K562 (cell line): ENCODE data around the gene BIRC7. TPM values are rescaled to one million over a fixed set of nuclear protein-coding genes. Genes with fewer than 3 reads are reported as not detected.

ENCODE experiments used
- ATAC-seq: fragments of 200-7000 bp; cut with Tn5 transposase; 3 replicates; pipeline ENCODE4 v1.9.1; 2020; ENCODE audit warnings: moderate library complexity
- BruUV-seq: library from RNA; stranded (reverse); fragments of 400-500 nt; replicated peaks from 2 replicates; lab custom pipeline; 2021; lab: Mats Ljungman, UMichigan
- CTCF ChIA-PET: fragments of 300-600 bp; formaldehyde crosslinking; extraction: SDS; loops from one replicate; lab custom pipeline; 2021; ENCODE audit warnings: low intra/inter-chr PET ratio; lab: Yijun Ruan, JAX
- POLR2A ChIA-PET: fragments of 300-600, 350-650 bp; sonication (Branson Sonifier 250); formaldehyde crosslinking; extraction: SDS; loops from one replicate; lab custom pipeline; 2021; ENCODE audit warnings: antibody characterized with exemption, inconsistent platforms; lab: Yijun Ruan, JAX
- DNase-seq, 4 experiments: peaks; one replicate each; pipeline versions ENCODE4 v3.0.0 to v3.0.0-alpha.2; 2011 to 2018; ENCODE audit warnings: low spot score in 3 of 4, mixed read lengths in 3 of 4; ENCODE audit errors: extremely low read depth in 1 of 4
- FAIRE-seq: peaks from 2 replicates; lab custom pipeline; 2011; peaks lifted over from hg19 to GRCh38; lab: Jason Lieb, UNC
- H2AFZ ChIP-seq: 2 replicates; pipeline ENCODE4 v1.6.0; 2011; ENCODE audit warnings: low read depth, low read length, control low read depth, inconsistent platforms
- H3K27ac ChIP-seq: fragments of 200-600 bp; 3 replicates; pipeline ENCODE4 v1.8.0; 2011; ENCODE audit warnings: low read depth, mild to moderate bottlenecking, control low read depth, inconsistent platforms, low read length, moderate library complexity, mixed read lengths; ENCODE audit errors: extremely low read depth
- H3K27me3 ChIP-seq, 2 experiments: fragments of 300-600 bp in 1 of 2; 2 replicates in 1 of 2; 3 replicates in 1 of 2; pipeline versions ENCODE4 v1.6.0 to v1.8.0; 2011; ENCODE audit warnings: inconsistent platforms in 2 of 2, low read length in 2 of 2, mild to moderate bottlenecking in 1 of 2, mixed read lengths in 1 of 2, moderate library complexity in 1 of 2; ENCODE audit not compliant: control insufficient read depth in 2 of 2, insufficient read depth in 2 of 2
- H3K36me3 ChIP-seq: fragments of 300-600 bp; 3 replicates; pipeline ENCODE4 v1.8.0; 2011; ENCODE audit warnings: mild to moderate bottlenecking, low read length, inconsistent platforms; ENCODE audit not compliant: control insufficient read depth, insufficient read depth
- H3K4me1 ChIP-seq, 2 experiments: fragments of 200-600 bp in 1 of 2; replicated peaks in 1 of 2; 2 replicates in 1 of 2; 3 replicates in 1 of 2; pipeline versions ENCODE4 v1.5.1 to v1.8.0; 2011; ENCODE audit warnings: inconsistent platforms in 2 of 2, low read length in 2 of 2, mild to moderate bottlenecking in 1 of 2, mixed read lengths in 1 of 2, moderate library complexity in 1 of 2; ENCODE audit not compliant: control insufficient read depth in 2 of 2, insufficient read depth in 2 of 2
- H3K4me2 ChIP-seq: 2 replicates; pipeline ENCODE4 v1.6.1; 2011; ENCODE audit warnings: low read length, control low read depth, inconsistent platforms, mixed read lengths; ENCODE audit not compliant: insufficient read depth
- H3K4me3 ChIP-seq: fragments of 200-600 bp; sonication (generic), shearing (Covaris generic); 2 replicates; pipeline ENCODE4 v1.5.1; 2016; ENCODE audit warnings: control low read depth, inconsistent platforms
- H3K79me2 ChIP-seq: fragments of 200-600 bp; 3 replicates; pipeline ENCODE4 v1.8.0; 2011; ENCODE audit warnings: low read length, inconsistent platforms; ENCODE audit not compliant: control insufficient read depth, insufficient read depth
- H3K9ac ChIP-seq, 2 experiments: 2 replicates each; pipeline versions ENCODE4 v1.6.0 to v1.6.1; 2011; ENCODE audit warnings: low read depth in 2 of 2, low read length in 2 of 2, control low read depth in 1 of 2, inconsistent platforms in 1 of 2, mild to moderate bottlenecking in 1 of 2, mixed read lengths in 1 of 2; ENCODE audit not compliant: insufficient read depth in 1 of 2
- H3K9me1 ChIP-seq: one replicate; pipeline ENCODE4 v1.6.0; 2011; ENCODE audit warnings: inconsistent platforms, mild to moderate bottlenecking, low read length, moderate library complexity; ENCODE audit not compliant: control insufficient read depth, insufficient read depth
- H3K9me3 ChIP-seq: replicated peaks from 2 replicates; pipeline ENCODE4 v1.5.1; 2011; ENCODE audit warnings: low read depth, low read length, inconsistent platforms; ENCODE audit not compliant: control insufficient read depth, insufficient read depth
- H4K20me1 ChIP-seq: replicated peaks from 2 replicates; pipeline ENCODE4 v1.6.1; 2011; ENCODE audit warnings: low read length, inconsistent platforms, mixed read lengths; ENCODE audit not compliant: control insufficient read depth, insufficient read depth
- CBX2 ChIP-seq: fragments of 200-600 bp; sonication (generic); IDR thresholded peaks from one replicate; pipeline ENCODE4 v1.6.1; 2012; ENCODE audit warnings: mild to moderate bottlenecking, low read length, inconsistent platforms; ENCODE audit not compliant: insufficient read depth, poor library complexity, severe bottlenecking
- FIP1L1 ChIP-seq: fragments of 200-400 bp; formaldehyde crosslinking; IDR thresholded peaks from 2 replicates; pipeline ENCODE4 v1.6.1; 2018; ENCODE audit warnings: mild to moderate bottlenecking, low read depth, low read length; ENCODE audit not compliant: poor library complexity, severe bottlenecking
- JUNB ChIP-seq: fragments of 450-650 bp; formaldehyde crosslinking; conservative IDR thresholded peaks from 2 replicates; pipeline ENCODE4 v1.4.0; 2020; ENCODE audit warnings: mild to moderate bottlenecking
- POLR2A ChIP-seq: fragments of 450-650 bp; conservative IDR thresholded peaks from 2 replicates; pipeline ENCODE4 v1.6.1; 2016
- POLR2G ChIP-seq: fragments of 200-400 bp; formaldehyde crosslinking; IDR thresholded peaks from 2 replicates; pipeline ENCODE4 v1.6.1; 2017; ENCODE audit warnings: low read depth, mild to moderate bottlenecking, antibody characterized with exemption, low read length, moderate library complexity
- RBFOX2 ChIP-seq: fragments of 200-400 bp; formaldehyde crosslinking; IDR thresholded peaks from 2 replicates; pipeline ENCODE4 v1.6.1; 2017; ENCODE audit warnings: low read depth, mild to moderate bottlenecking, low read length, moderate library complexity
- RBM22 ChIP-seq: fragments of 200-400 bp; formaldehyde crosslinking; IDR thresholded peaks from 2 replicates; pipeline ENCODE4 v1.6.1; 2018; ENCODE audit warnings: low read length, low read depth; ENCODE audit not compliant: poor library complexity, severe bottlenecking
- ZFPM2 ChIP-seq: fragments of 250-450 bp; sonication (Bioruptor Pico); IDR thresholded peaks from 2 replicates; pipeline ENCODE4 v1.5.1; 2022; ENCODE audit warnings: mild to moderate bottlenecking
- ZNF282 ChIP-seq: sonication (generic); formaldehyde crosslinking; IDR thresholded peaks from 2 replicates; pipeline ENCODE4 v1.8.1; 2023; ENCODE audit warnings: missing genetic modification reagents
- WGBS: fragments of 100-300 bp; shearing (Covaris generic); methylation state at CpG from one replicate; pipeline ENCODE4 v1.1.6; 2016; ENCODE audit warnings: low coverage, mixed read lengths; ENCODE audit not compliant: insufficient coverage; ENCODE audit errors: missing lambda C conversion rate; 5-methylcytosine and 5-hydroxymethylcytosine counted together
- in situ Hi-C: fragments of 300-500 bp; cut with MboI; formaldehyde crosslinking; loops from 4 replicates; pipeline ENCODE4 v1.15.0; 2018; ENCODE audit warnings: inconsistent platforms, mixed read lengths
- intact Hi-C: fragments of 100-400 bp; cut with micrococcal nuclease; formaldehyde crosslinking; loops from 2 replicates; pipeline ENCODE4 v1.14.2; 2022
- polyA plus RNA-seq, 8 experiments: library from polyadenylated mRNA; depleted of rRNA in 4 of 8; stranded (reverse) in 5 of 8; unstranded in 3 of 8; fragments of >200 nt; fragmentation: Nextera tagmentation in 2 of 8; fragmentation: Illumina TruSeq in 1 of 8; extraction: Ambion mirVana in 2 of 8; extraction: Trizol in 1 of 8; gene quantifications; 2 replicates each; pipeline versions ENCODE4 v1.2.1 to v1.2.3, GENCODE V29; 2011 to 2014; ENCODE audit warnings: inconsistent platforms in 1 of 8, missing spikeins in 1 of 8
- total RNA-seq, 7 experiments: library from RNA; depleted of rRNA in 6 of 7; stranded (reverse); fragments of >200 nt in 6 of 7; fragmentation: Illumina TruSeq in 2 of 7; extraction: Trizol in 2 of 7; gene quantifications; 2 replicates each; pipeline versions ENCODE4 v1.2.1 to v1.2.3, GENCODE V29; 2011 to 2021; ENCODE audit warnings: low replicate concordance in 1 of 7

Gene BIRC7
- total and polyA plus RNA-seq, 9 of the 15 experiments (the other 6 are each of a cell fraction or from before 2014, with no cell fraction given), result 0.14 to 0.19 (median 0.16) TPM; not detected in 5

DNA sequence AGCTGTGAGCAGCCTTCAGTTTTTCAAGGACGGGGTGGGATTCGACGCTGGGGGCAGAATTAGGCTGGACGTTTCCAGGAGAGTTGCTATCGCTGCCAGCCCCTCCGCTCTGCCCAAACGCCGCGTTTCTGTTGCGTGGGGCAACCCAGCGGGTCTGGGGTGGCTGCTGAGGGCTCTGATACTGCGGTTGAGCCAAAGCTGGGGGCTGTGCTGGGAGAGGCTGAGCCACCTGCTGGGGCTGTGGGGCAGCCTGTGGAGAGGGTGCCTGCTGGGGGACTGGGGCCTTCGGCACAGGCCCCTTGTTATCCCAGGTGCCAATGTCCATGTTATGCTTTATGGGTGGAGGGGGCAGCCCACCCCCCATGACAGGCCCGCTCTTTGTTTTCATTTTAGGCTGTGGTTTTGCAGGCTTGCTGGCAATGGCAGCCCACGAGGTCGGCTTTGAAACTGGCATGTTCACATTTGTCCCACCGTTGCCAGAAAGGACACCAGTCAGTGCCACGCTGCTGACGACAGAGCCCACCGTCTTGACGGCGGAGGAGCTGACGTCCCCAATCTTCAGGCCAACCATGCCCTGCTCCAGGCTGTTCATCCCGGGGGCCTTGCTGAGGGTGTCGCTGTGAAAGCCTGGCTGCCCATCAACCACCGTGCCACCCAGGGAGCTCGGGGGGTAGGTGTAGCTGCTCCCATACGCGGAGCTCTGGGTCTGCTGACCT is 32.7 kb upstream of the BIRC7 start:
- no peak overlapping the region for H3K4me3 ChIP-seq
- ATAC-seq, result no peak
- H4K20me1 ChIP-seq, result peaks cover 62% of the 10 kb centered on the region
- no TSS peak for BruUV-seq
- H3K9ac ChIP-seq, result no peak overlapping the region; a peak in 1 of 4 replicates
- CTCF ChIA-PET, result no interaction called here
- in situ Hi-C loops, result no loop called here
- no peaks in the 10 kb centered on the region for H3K9me3 ChIP-seq
- H3K9me1 ChIP-seq, result no peaks in the 10 kb centered on the region
- no peaks in the 10 kb centered on the region for H3K27me3 ChIP-seq
- no peak overlapping the region for H3K27ac ChIP-seq
- peaks cover 94% of the 10 kb centered on the region for H3K79me2 ChIP-seq
- H3K36me3 ChIP-seq, result peaks cover 93% of the 10 kb centered on the region
- POLR2A ChIA-PET, result interaction anchor here (0.8 to 1.2 kb wide), 5 partner anchors 8 to 181 kb away, joined by 3 to 7 read pairs (median 3); no protein-coding TSS in a partner anchor
- TF ChIP-seq POLR2A, result 0 out of 2 replicates have a peak, but pooled peaks have one; percentile 12
- peak; percentile 33 for TF ChIP-seq RBM22
- no peak for TF ChIP-seq FIP1L1
- 0 out of 2 replicates have a peak, but pooled peaks have one; percentile 43 for TF ChIP-seq POLR2G
- no peak for TF ChIP-seq ZNF282 (CRISPR knock-in tag)
- no peak for TF ChIP-seq ZFPM2 (CRISPR knock-in tag)
- TF ChIP-seq CBX2, result no peak
- peak; percentile 32; the same call in 1 of the 2 replicates for TF ChIP-seq RBFOX2
- no peak for TF ChIP-seq JUNB (CRISPR knock-in tag)
- intact Hi-C loops, result no loop called here
- H3K4me2 ChIP-seq, result no peak overlapping the region
- no peak overlapping the region for H2AFZ ChIP-seq
- no peak for DNase-seq
- FAIRE-seq, result no peak
- 99% methylated on average over 23 of the region's 29 CpGs for WGBS
- peaks cover 0 to 11% of the 10 kb centered on the region in 2 experiments; a peak in 3 of 5 replicates for H3K4me1 ChIP-seq
